Inflammatory macrophage (primary cell): ENCODE results near the gene PHF12.

Source experiments
- DNase-seq, 2 donors: peaks; one replicate each; pipeline ENCODE4 v3.0.0-alpha.2; 2020 to 2022

Gene PHF12

DNA sequence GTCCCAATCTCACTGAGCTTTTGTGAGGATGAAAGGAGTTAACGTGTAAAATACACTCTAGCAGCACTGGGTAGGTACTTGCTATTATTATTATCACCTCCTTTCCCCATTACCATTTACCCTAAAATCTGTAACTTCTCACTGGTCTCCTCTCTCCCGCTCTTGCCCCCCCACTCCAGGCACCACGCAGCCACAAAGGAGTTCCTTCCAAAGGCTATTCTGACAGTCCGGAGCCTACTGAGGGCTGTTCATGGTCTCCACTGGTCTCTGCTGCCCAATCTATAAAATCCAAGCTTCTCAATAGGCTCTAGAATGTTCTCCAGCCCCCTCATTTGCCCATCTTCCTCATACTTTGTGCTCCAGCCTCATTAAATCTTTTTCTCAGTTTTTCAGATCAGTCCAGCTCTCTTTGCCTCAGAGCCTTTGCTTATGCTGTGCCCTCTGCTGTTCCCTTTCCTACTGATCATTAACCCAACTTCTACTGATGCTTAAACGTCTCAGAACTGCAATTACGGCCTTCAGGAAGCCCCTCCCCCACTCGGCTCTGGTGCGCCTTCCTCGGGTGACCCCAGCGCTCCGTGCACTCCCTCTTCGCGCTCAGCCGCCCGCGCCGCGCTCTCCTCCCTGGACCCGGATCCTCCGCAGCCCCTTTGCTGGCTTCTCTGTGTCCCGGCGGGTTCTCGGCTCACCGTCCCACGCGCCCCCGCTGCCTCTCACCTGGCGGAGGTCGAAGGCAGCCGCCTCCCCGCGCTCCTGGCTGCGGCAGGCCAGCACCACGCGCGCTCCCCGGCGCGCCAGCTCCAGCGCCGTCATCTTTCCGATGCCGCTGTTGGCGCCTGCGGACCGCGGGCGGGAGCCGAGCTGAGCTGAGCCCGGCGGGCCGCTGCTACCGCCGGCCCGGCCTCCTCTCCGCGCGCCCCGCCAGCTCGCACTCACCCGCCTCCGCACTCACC, 49.2 kb downstream of the PHF12 start:
- DNase-seq, result peak in 1 of 2 donors; percentile 11

- no peak for DNase-seq
These were observed 50.2 kb downstream of the PHF12 start for GRCh38 chr17:28900986-28901726.

GRCh38 chr17:28899212-28899815, 52.0 kb downstream of the PHF12 start:
- DNase-seq, result no peak

DNA sequence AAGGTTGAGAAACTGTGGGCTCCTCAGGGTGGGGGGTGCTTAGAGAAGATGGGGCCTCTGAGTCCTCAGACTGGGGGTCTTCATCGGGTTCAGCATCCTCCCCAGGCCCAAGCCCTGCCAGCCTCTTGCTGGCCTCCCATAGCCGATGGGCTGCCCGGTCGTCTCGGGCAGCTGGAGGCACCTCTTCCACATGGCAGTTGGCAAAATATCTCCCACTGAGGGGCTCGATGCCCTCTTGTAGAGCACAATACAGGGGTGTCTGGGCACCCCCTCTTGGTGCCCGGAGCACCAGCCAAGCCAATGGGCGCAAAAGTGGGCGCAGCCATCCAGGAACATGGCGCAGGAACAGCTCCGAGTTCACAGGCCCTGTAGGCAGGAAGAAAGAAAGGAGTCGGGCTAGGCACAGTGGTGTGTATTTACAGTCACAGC, 52.8 kb downstream of the PHF12 start:
- no peak for DNase-seq

GRCh38 chr17:28897769-28898526, 53.4 kb downstream of the PHF12 start:
- no peak for DNase-seq

DNA sequence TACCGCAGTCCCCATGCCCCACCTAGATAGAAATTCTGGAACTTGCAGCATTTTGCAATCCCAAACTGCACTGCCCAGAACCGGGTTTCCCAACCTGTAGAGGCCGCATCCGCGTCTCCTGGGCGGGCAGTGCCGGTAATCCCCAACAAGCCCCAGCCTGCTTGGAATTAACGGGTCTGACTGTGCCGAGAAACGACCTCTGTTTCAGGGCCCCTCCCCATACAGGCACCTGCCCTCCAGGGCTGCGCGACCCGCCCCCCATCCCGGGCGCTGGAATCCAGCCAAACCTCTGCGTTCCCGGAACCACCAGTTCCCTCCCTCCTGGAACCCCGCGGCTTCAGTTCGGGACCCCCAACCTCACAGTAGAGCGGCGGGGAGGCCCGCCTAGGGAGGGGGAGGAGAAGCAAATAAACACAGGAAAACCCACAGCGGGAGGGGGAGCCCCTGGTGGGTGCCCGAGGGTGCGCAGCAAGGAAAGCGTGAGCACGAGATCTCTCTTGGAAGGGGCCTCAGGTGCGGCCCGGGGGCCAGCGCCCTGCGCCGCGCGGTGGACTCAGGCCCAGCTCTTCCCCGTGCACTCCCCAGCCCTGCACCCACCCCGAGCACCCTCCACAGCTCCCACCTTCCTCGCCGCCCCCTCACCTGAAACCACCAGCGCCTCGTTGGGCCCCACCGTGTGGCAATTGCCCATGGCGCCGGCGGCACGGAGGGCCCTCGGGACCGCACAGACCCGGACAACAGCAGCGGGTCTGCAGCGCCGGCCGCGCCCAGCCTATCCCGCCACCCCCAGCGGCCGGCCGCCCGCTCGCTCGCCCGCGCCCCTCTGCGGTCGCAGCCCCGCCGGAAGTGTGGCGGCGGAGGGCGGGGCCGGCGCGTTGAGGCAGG, 54.2 kb downstream of the PHF12 start, which contains the start of gene FLOT2:
Gene FLOT2, minus strand, starts transcription at position 850 of the 885 bp plus-strand sequence. Its CDS starts 159 bp downstream, at position 691.
- DNase-seq, result peak; percentile 61 to 65

- DNase-seq, result no peak
These were observed 54.8 kb downstream of the PHF12 start for GRCh38 chr17:28896491-28896883.

DNA sequence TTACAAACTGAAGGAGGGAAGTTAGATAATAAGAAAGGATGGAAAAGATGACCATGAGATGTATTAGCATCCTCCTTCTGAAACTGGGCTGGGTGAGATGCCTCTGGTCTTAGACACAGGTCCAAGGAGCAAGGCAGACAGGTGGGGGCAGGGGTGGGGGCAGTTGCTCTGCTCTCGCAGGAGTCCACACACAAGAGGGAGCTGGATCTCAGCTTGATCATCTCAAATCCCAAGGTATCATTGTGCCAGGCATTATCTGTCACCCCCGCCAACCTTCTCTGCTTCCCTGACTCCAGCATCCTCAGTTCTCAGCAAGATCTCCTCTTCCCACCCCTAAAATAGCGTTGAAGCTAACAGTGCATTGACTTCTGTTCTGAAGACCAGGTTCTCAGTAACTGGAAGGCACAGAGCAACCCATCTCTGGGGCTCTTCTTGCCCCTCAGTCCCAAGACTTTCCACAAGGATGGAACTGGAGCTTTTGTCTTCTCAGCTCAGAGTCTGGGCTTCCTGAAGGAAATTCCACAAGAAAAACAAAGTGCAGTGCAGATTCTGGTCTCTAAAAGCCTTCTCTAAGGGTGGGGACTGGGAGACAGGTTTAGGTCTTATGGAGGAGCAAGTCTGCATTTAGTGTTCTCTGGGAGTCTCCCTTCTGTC, 55.4 kb downstream of the PHF12 start:
- DNase-seq, result no peak

- peak; percentile 81 to 89 for DNase-seq
These were observed 57.8 kb downstream of the PHF12 start for GRCh38 chr17:28893248-28894183.

GRCh38 chr17:28892024-28892423, 59.3 kb downstream of the PHF12 start:
- DNase-seq, result no peak

DNA sequence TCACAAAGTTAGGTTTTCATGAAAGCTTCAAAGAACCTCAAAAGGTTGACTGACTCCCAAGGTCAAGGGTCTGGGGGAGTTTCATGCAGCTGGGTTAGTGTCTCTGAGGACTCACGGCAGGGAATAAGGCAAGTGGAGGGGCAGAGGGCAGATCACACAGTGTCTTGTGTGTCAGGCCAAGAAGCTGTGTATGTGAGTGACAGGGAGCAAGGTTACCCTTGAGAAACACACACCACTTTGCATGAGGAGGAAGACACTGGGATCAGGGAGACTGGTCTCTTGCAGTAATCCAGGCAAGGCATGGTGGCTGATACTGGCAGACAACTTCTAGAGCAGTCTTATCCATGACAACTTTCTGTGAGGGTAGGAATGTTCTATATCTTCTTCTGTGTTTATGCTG, 60.1 kb downstream of the PHF12 start:
- DNase-seq, result no peak

- peak; percentile 46 to 71 for DNase-seq
These were observed 61.3 kb downstream of the PHF12 start for GRCh38 chr17:28889996-28890395.

DNA sequence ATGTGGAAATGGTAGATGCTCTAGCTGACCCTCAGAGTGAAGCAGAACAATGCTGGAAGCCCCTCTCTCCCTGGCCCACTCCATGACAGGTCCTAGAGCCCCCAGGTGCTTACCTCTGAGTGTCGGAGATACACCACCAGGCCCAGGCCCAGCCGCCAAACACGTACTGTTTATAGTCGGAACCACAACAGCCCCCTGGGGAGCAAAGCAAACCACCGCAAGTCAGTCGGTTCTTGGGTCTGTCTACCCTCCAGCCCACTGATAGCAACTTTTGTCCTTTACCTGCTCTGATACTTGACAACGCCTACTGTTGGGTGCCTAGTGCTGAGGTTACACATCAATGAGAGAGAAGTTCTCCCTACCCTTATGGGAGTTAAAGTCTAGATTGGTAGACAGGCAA, 62.5 kb downstream of the PHF12 start:
- no peak for DNase-seq

DNA sequence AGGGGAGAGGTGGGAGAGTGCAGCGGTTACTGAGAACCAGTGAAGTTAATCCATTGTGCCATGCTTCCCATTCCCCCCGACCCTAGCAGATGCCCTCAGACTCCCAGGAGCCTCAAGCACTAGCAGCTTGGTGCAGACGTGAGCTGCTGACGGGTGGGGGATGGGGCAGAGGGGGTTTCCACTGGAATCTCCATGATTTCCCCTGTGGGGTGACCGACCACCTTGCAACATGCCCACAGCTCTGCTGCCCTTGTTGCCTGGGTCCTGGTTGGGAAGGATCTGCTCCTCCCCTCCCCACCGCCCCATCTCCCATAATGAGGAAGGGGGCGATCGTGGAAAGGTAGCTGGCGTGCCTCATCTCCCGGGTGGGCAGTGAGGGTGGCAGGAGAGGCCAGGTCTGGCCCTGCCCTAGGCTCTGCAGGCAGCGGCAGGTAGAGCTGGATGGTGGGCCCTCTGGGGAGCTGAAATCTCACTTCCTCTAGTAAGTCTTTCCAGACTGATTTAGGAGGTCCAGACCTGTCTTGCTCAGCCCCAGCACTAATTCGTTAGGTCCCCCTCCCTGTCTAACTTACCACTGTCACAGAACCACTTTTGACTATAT, 63.3 kb downstream of the PHF12 start:
- DNase-seq, result no peak

DNA sequence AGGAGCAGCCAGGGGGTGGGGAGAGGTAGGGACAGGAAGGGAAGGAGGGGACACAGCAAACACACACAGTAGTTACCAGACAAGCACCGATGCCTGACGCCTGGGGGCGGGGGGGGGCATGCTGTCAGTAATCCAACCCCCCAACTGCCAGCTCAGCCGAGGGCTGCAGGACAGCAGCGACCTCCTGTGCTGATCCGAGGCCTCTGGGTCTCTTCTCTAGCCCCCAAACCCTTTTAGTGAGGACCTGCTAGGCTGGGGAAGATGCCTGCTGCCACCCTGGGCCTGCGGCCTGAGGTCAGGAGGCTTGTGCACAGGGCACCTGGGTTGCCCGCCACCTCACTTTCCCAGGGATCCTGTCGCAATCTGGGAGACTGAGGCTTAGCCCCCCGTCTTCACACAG, 65.4 kb downstream of the PHF12 start:
- no peak for DNase-seq

DNA sequence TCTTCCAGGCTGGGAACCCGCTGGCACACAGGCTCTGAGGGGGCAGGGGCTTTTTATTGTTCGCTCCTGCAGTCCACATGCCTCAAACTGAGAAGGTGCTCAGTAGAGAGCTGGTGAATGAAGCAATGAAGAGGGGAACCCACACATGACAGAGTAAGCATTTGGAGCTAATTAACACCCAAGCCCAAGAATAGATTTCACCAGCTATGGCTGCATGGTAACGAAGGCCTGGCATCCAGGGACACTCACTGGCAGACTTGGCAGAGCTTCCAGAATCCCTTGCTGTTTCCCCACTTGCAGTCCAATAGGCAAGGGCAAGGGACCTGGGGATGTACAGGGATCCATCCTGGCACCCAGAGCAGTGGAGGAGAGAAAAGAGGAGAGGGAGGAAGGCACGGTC, 66.0 kb downstream of the PHF12 start:
- DNase-seq, result no peak

DNA sequence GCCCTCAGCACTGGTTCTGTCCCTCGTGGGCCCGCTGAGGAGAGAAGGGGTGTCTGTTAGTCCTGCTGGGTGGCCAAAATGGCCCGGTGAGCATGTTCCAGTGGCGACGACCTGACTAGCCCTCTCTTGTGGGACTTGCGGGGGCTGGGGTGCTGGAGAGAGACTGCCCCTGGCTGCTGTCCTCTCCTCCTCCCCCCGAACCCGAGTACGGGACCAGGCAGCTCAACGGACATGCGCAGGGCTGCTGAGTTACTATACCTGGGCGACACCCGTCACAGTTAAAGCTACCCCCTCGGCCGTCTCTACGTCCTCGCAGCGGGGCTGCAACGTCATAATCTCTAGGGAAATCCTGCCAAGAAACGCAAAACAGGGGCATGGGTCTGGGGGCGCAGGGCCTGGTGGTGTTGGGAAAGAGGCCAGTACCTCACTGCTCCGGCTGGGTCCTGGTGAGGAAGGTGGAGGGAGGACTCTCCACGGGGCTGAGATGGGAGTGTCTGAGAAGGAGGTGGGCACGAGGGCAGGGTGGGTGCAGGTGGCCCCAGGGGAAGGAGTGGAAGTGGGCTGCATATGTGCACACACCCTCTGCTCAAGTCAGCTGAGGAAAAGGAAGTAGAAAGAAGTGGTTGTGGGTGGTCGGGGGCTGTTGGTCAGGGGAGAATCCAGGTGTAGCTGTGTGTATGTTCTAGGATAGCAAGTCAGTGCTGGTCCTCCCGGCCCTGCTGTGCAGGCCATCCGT, 67.2 kb downstream of the PHF12 start:
- DNase-seq, result no peak

GRCh38 chr17:28882154-28882895, 69.0 kb downstream of the PHF12 start:
- DNase-seq, result no peak
